MG63 (cell line): Measurements from ENCODE around the gene MAPKAP1. TPM values are rescaled to one million over a fixed set of nuclear protein-coding genes. Genes with fewer than 3 reads are reported as not detected.

Experiments used
- DNase-seq: peaks from one replicate; pipeline ENCODE4 v3.0.0-alpha.2; 2020
- H3K27me3 ChIP-seq: fragments of 250-450 bp; sonication (Bioruptor Pico); 2 replicates; pipeline ENCODE4 v1.5.1; 2020; ENCODE audit warnings: mild to moderate bottlenecking, moderate library complexity
- H3K36me3 ChIP-seq: fragments of 250-450 bp; sonication (Bioruptor Pico); 2 replicates; pipeline ENCODE4 v1.5.1; 2020; ENCODE audit warnings: mild to moderate bottlenecking, moderate library complexity
- H3K4me3 ChIP-seq: fragments of 250-450 bp; sonication (Bioruptor Pico); 2 replicates; pipeline ENCODE4 v1.5.1; 2020; ENCODE audit warnings: mild to moderate bottlenecking, moderate library complexity
- H3K9me3 ChIP-seq: fragments of 250-450 bp; sonication (Bioruptor Pico); 2 replicates; pipeline ENCODE4 v1.5.1; 2020; ENCODE audit warnings: mild to moderate bottlenecking, moderate library complexity
- total RNA-seq: library from RNA; depleted of rRNA; stranded (reverse); fragments of >200 nt; shearing (Covaris generic); gene quantifications from 2 replicates; pipeline ENCODE4 v1.2.3, GENCODE V29; 2014; ENCODE audit warnings: low replicate concordance

The MAPKAP1 gene
- total RNA-seq, 1 experiment from 2014 or later = 91.7 TPM

- DNase-seq = peak; percentile 86
- no peaks in the 10 kb centered on the region for H3K9me3 ChIP-seq
- H3K27me3 ChIP-seq = no peaks in the 10 kb centered on the region
- no peak overlapping the region for H3K4me3 ChIP-seq
- H3K36me3 ChIP-seq = no peaks in the 10 kb centered on the region
Measured at GRCh38 chr9:125549465-125549871, 157.5 kb downstream of the MAPKAP1 start.

- Histone ChIP-seq H3K9me3 (no peaks in the 10 kb centered on the region), H3K27me3 (no peaks in the 10 kb centered on the region), H3K4me3 (no peak overlapping the region), H3K36me3 (no peaks in the 10 kb centered on the region)
- DNase-seq = no peak
Measured at GRCh38 chr9:125549039-125549438, 158.0 kb downstream of the MAPKAP1 start.

GRCh38 chr9:125548141-125548540, 158.9 kb downstream of the MAPKAP1 start:
- H3K36me3 ChIP-seq = no peaks in the 10 kb centered on the region
- DNase-seq = no peak
- H3K27me3 ChIP-seq = no peaks in the 10 kb centered on the region
- no peaks in the 10 kb centered on the region for H3K9me3 ChIP-seq
- H3K4me3 ChIP-seq = no peak overlapping the region

- Histone ChIP-seq H3K4me3 (no peak overlapping the region), H3K27me3 (no peaks in the 10 kb centered on the region), H3K9me3 (no peaks in the 10 kb centered on the region), H3K36me3 (no peaks in the 10 kb centered on the region)
- DNase-seq = no peak
Measured at GRCh38 chr9:125547368-125547767, 159.6 kb downstream of the MAPKAP1 start.

GRCh38 chr9:125545845-125546244, 161.2 kb downstream of the MAPKAP1 start:
- DNase-seq = no peak

GRCh38 chr9:125544988-125545651, 161.9 kb downstream of the MAPKAP1 start:
- peak; percentile 78 for DNase-seq
- no peaks in the 10 kb centered on the region for H3K9me3 ChIP-seq
- no peaks in the 10 kb centered on the region; the same call in 1 of the 2 replicates for H3K36me3 ChIP-seq
- H3K4me3 ChIP-seq = no peak overlapping the region
- H3K27me3 ChIP-seq = no peaks in the 10 kb centered on the region

More at GRCh38 chr9:125545845-125546244, 161.2 kb downstream of the MAPKAP1 start:
- Histone ChIP-seq H3K4me3 (no peak overlapping the region), H3K36me3 (no peaks in the 10 kb centered on the region; the same call in 1 of the 2 replicates), H3K9me3 (no peaks in the 10 kb centered on the region), H3K27me3 (no peaks in the 10 kb centered on the region)

- H3K4me3 ChIP-seq = no peak overlapping the region
- no peaks in the 10 kb centered on the region; the same call in 1 of the 2 replicates for H3K36me3 ChIP-seq
- DNase-seq = no peak
- H3K27me3 ChIP-seq = no peaks in the 10 kb centered on the region
- no peaks in the 10 kb centered on the region for H3K9me3 ChIP-seq
Measured at GRCh38 chr9:125544484-125544883, 162.5 kb downstream of the MAPKAP1 start.

- Histone ChIP-seq H3K27me3 (no peaks in the 10 kb centered on the region), H3K4me3 (no peak overlapping the region), H3K36me3 (no peaks in the 10 kb centered on the region; the same call in 1 of the 2 replicates), H3K9me3 (no peaks in the 10 kb centered on the region)
- DNase-seq = no peak
Measured at GRCh38 chr9:125541840-125542243, 165.2 kb downstream of the MAPKAP1 start.

GRCh38 chr9:125540497-125540896, 166.5 kb downstream of the MAPKAP1 start:
- Histone ChIP-seq H3K4me3 (no peak overlapping the region), H3K36me3 (no peaks in the 10 kb centered on the region; the same call in 1 of the 2 replicates)
- DNase-seq = no peak

GRCh38 chr9:125538092-125538473, 168.9 kb downstream of the MAPKAP1 start:
- no peaks in the 10 kb centered on the region for H3K9me3 ChIP-seq
- H3K36me3 ChIP-seq = no peaks in the 10 kb centered on the region; the same call in 1 of the 2 replicates
- H3K27me3 ChIP-seq = no peaks in the 10 kb centered on the region
- DNase-seq = peak; percentile 76
- H3K4me3 ChIP-seq = no peak overlapping the region

More at GRCh38 chr9:125540497-125540896, 166.5 kb downstream of the MAPKAP1 start:
- Histone ChIP-seq H3K9me3 (no peaks in the 10 kb centered on the region), H3K27me3 (no peaks in the 10 kb centered on the region)

GRCh38 chr9:125537442-125538091, 169.4 kb downstream of the MAPKAP1 start:
- Histone ChIP-seq H3K4me3 (no peak overlapping the region), H3K27me3 (no peaks in the 10 kb centered on the region)

GRCh38 chr9:125536776-125537175, 170.2 kb downstream of the MAPKAP1 start:
- Histone ChIP-seq H3K4me3 (no peak overlapping the region), H3K27me3 (no peaks in the 10 kb centered on the region), H3K9me3 (no peaks in the 10 kb centered on the region), H3K36me3 (no peaks in the 10 kb centered on the region; the same call in 1 of the 2 replicates)
- DNase-seq = no peak

More at GRCh38 chr9:125537442-125538091, 169.4 kb downstream of the MAPKAP1 start:
- no peaks in the 10 kb centered on the region for H3K9me3 ChIP-seq
- no peaks in the 10 kb centered on the region; the same call in 1 of the 2 replicates for H3K36me3 ChIP-seq
- no peak for DNase-seq

- no peak overlapping the region for H3K4me3 ChIP-seq
- no peaks in the 10 kb centered on the region for H3K27me3 ChIP-seq
- no peak for DNase-seq
- no peaks in the 10 kb centered on the region for H3K9me3 ChIP-seq
- H3K36me3 ChIP-seq = no peaks in the 10 kb centered on the region; the same call in 1 of the 2 replicates
Measured at GRCh38 chr9:125536167-125536772, 170.7 kb downstream of the MAPKAP1 start.

- no peak overlapping the region for H3K4me3 ChIP-seq
- no peaks in the 10 kb centered on the region; the same call in 1 of the 2 replicates for H3K36me3 ChIP-seq
- H3K9me3 ChIP-seq = no peaks in the 10 kb centered on the region
- no peak for DNase-seq
- H3K27me3 ChIP-seq = no peaks in the 10 kb centered on the region
Measured at GRCh38 chr9:125534971-125535701, 171.9 kb downstream of the MAPKAP1 start.

- H3K4me3 ChIP-seq = no peak overlapping the region
- no peaks in the 10 kb centered on the region; the same call in 1 of the 2 replicates for H3K36me3 ChIP-seq
- no peaks in the 10 kb centered on the region for H3K9me3 ChIP-seq
- H3K27me3 ChIP-seq = no peaks in the 10 kb centered on the region
- DNase-seq = no peak
Measured at GRCh38 chr9:125532812-125533594, 174.0 kb downstream of the MAPKAP1 start.

GRCh38 chr9:125532412-125532811, 174.6 kb downstream of the MAPKAP1 start:
- no peak overlapping the region for H3K4me3 ChIP-seq
- no peaks in the 10 kb centered on the region for H3K9me3 ChIP-seq
- DNase-seq = no peak
- H3K36me3 ChIP-seq = no peaks in the 10 kb centered on the region; the same call in 1 of the 2 replicates
- no peaks in the 10 kb centered on the region for H3K27me3 ChIP-seq
